ENCODE data around the gene TPD52L3.

TPD52L3 gene

DNA sequence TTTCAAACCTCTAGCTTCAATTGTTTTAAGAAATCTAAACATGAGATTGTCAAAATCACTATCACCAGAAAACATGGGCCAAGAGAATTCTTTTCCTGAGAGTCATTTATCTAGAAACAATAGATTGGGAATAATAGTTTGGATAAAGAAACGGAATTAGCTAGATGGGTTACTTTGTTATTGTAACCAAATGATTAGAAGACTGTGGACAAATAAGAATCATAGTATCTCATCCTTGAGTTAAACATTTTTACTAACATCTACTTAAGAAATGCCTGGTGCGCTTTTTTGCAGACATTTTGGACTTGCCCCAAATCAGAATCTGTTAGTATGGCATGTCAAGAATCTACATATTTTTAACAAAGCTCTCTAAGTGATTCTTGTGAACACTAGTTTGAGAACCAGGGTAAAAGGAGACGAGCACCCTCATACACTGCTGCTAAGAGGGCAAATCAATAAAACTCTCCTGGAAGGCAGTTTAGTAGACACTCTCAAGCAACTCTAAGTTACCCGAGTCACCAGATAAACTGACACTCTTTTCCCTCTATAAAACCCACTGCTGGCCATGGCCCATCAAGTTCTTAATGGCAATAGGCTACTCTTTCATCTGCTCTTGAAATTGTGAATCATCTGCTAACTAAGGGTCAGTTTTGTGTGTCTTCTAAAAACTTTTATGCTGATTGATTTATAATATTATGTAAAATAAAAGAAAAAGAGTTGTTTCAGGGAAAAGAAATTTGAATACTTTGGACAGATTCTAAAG lies 39.1 kb downstream of the TPD52L3 start:
- H3K4me3 ChIP-seq (ENCODE audit: low read length): no peak overlapping the region
- DNase-seq (ENCODE audit: low read depth): no peak
- TF ChIP-seq, protein P1, sequence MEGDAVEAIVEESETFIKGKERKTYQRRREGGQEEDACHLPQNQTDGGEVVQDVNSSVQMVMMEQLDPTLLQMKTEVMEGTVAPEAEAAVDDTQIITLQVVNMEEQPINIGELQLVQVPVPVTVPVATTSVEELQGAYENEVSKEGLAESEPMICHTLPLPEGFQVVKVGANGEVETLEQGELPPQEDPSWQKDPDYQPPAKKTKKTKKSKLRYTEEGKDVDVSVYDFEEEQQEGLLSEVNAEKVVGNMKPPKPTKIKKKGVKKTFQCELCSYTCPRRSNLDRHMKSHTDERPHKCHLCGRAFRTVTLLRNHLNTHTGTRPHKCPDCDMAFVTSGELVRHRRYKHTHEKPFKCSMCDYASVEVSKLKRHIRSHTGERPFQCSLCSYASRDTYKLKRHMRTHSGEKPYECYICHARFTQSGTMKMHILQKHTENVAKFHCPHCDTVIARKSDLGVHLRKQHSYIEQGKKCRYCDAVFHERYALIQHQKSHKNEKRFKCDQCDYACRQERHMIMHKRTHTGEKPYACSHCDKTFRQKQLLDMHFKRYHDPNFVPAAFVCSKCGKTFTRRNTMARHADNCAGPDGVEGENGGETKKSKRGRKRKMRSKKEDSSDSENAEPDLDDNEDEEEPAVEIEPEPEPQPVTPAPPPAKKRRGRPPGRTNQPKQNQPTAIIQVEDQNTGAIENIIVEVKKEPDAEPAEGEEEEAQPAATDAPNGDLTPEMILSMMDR (conservative IDR thresholded peaks at IDR 0.05; ENCODE audit: low read depth, low read length): no peak

DNA sequence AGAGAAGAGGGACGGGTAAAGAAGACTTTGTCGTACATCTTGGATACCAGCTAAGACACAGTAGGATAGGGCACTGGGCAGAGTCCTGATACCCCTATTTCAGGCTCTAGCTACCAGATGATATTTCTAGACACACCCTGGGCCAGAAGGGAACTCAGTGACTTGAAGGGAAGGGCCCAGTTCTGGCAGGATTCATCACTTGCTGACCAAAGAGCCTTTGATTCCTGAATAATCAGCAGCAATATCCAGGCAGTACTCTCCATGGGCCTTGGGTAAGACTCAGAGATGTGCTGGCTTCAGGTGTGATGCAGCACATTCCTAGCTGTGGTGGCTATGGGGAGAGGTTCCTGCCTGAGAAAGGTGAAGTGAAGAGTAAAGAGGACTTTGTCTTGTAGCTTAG lies 40.7 kb downstream of the TPD52L3 start:
- TF ChIP-seq, protein P1 (conservative IDR thresholded peaks at IDR 0.05; ENCODE audit: low read depth, low read length): no peak
- no peak overlapping the region for H3K4me3 ChIP-seq (ENCODE audit: low read length)
- no peak for DNase-seq (ENCODE audit: low read depth)

Measured in retinal pigment epithelial cell (primary cell).